HG02610 (cell line): ENCODE data around the gene CYP26C1.

Experiments used
- ATAC-seq: cut with Tn5 transposase; IDR thresholded peaks from one replicate; pipeline ENCODE4 v1.9.1; 2021; ENCODE audit warnings: mild to moderate bottlenecking, moderate library complexity; ENCODE audit not compliant: unreplicated experiment

The CYP26C1 gene

GRCh38 chr10:93063977-93064660, 3.5 kb downstream of the CYP26C1 start:
- ATAC-seq = no peak

- no peak for ATAC-seq
Observed at GRCh38 chr10:93064874-93065660, 4.5 kb downstream of the CYP26C1 start.

GRCh38 chr10:93065675-93066543, 5.3 kb downstream of the CYP26C1 start:
- no peak for ATAC-seq

- no peak for ATAC-seq
Observed at GRCh38 chr10:93066544-93066913, 5.9 kb downstream of the CYP26C1 start.

- no peak for ATAC-seq
Observed at GRCh38 chr10:93067443-93068365, 7.1 kb downstream of the CYP26C1 start.

GRCh38 chr10:93068411-93069244, 8.0 kb downstream of the CYP26C1 start:
- no peak for ATAC-seq

GRCh38 chr10:93069245-93069561, 8.6 kb downstream of the CYP26C1 start:
- ATAC-seq = no peak

- ATAC-seq = no peak
Observed at GRCh38 chr10:93070378-93071176, 10.0 kb downstream of the CYP26C1 start.

- ATAC-seq = no peak
Observed at GRCh38 chr10:93071177-93071472, 10.5 kb downstream of the CYP26C1 start.

- ATAC-seq = no peak
Observed at GRCh38 chr10:93071674-93072224, 11.2 kb downstream of the CYP26C1 start.

- no peak for ATAC-seq
Observed at GRCh38 chr10:93072225-93072712, 11.7 kb downstream of the CYP26C1 start.

- ATAC-seq = no peak
Observed at GRCh38 chr10:93072713-93073538, 12.3 kb downstream of the CYP26C1 start.

GRCh38 chr10:93073539-93074146, 13.0 kb downstream of the CYP26C1 start, which contains the start of gene CYP26A1:
Gene CYP26A1 (plus strand): TSS chr10:93073893. CDS start chr10:93073935, 42 bp downstream.
- ATAC-seq = no peak

GRCh38 chr10:93074147-93074596, 13.6 kb downstream of the CYP26C1 start:
- no peak for ATAC-seq

- no peak for ATAC-seq
Observed at GRCh38 chr10:93074597-93075368, 14.2 kb downstream of the CYP26C1 start.
